CD1c-positive myeloid dendritic cell (primary cell): Measurements from ENCODE around the gene BAIAP2.
"Not testable (repeated sequence)": the region's sequence is repeated elsewhere in the genome, so short reads cannot be mapped to it uniquely, and the experiment has no call there.

Experiments used
- DNase-seq: peaks from one replicate; pipeline ENCODE4 v3.0.0-alpha.2; 2016; ENCODE audit errors: extremely low spot score

BAIAP2 gene

DNA sequence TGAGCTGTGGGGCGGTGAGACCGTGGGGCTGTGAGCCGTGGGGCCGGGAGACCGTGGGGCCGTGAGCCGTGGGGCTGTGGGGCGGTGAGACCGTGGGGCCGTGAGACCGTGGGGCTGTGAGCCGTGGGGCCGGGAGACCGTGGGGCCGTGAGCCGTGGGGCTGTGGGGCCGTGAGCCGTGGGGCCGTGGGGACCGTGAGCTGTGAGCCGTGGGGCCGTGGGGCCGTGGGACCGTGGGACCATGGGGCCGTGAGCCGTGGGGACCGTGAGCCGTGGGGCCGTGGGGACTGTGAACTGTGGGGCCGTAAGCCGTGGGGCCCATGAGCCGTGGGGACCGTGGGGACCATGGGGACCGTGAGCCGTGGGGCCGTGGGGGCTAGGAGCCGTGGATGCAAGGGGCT lies 105.7 kb downstream of the BAIAP2 start:
- DNase-seq = no peak

DNA sequence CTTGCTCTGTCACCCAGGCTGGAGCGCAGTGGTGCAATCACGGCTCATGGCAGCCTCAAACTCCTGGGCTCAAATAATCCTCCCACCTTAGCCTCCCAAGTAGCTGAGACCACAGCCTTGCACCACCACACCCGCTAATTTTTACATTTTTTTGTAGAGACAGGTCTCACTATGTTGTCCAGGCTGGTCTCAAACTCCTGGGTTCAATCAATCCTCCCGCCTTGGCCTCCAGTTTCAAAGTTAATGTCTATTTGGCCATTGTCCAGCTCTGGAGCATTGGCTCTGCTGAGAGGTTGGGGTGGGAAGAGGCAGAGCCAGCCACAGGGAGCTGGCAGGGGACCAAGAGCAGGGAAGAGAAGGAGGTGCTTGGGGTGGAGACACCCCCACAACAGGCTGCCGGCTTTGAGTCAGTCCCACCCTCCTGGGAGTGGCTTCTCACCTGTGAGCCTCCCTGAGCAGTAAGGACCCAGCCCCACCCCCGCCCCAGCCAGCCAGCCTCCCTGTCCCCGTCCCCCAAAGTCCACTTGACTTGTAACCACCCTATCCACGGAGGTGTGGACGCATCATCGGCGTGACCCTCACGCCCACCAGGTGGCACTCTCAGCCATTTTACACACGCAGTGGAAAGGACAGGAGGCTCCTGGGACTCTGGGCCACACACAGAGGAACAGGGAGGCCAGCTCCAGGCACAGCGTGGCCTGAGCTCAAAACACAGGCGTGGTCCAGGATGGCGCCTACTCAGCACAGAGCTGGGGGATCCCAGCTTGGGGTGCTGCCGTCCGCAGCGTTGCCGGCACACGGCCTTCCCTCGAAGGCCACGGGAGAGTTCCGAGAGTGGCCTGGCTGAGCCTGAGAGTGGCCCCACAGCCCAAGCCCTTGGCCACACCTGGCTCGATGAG lies 107.6 kb downstream of the BAIAP2 start:
- peak; percentile 87 for DNase-seq

DNA sequence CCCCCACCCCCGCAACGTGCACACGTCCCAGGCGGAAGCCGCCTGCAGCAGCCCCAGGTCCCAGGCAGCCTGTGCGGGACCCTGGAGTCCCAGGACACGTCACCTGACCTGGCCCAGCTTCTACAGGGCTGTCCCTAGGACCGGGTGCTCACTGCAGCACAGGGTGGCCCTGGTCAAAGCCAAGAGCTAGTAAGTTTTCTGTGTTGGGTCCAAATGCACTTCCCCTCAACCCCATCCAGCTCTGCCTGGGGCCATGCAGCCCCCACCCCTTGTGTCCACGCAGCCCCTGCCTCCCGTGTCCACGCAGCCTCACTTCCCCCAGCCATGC lies 108.2 kb downstream of the BAIAP2 start:
- no peak for DNase-seq

DNA sequence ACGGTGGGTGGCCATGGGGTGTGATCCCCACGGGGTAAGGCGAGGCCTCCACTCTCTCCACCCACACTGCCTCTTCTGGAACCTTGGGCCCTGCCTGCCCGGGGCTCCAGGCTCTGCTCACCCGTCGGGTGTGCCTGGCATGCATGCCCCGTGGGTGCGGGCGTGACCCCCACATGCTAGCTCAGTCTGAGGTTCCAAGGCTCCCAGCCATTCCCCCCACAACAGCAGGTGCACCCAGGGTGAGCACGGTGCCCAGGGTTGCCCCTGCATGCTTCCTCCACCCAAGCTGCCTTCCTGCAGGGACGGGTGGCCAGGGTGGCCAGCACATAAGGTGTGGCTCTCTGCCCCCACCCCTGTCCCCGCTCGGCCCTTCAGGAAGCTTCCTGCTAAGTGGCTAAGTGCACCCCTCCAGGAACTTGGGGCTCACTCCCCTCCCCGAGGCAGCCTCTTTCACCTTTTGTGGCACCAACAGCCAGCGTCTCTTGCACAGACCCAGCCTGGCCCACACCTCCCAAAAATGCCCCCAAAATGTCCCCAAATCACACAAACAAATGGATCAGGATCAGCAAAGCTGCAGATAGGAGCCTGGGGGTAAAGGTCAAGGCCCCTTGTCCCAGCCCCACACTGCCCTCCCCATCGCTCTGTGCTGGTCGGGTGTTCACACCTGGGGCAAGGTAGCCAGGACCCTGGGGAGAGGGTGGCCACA lies 108.9 kb downstream of the BAIAP2 start:
- DNase-seq = no peak

DNA sequence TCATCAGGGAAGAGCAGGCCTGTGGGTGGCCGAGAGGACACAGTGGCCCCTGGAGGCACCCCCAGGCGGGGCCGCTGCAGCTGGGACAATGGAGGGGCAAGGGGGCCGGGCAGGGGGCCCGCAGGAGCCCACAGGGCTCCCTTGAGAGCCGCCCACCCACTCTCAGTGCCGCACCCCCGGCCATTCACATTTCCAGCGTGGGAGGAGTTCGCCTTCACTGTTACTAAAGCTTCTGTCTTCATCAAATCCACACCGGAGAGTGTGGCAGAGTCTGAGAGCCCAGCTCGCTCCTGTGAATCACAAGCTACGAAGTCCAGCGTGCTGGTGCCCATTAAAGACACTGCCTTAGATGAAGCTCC lies 109.5 kb downstream of the BAIAP2 start:
- no peak for DNase-seq

DNA sequence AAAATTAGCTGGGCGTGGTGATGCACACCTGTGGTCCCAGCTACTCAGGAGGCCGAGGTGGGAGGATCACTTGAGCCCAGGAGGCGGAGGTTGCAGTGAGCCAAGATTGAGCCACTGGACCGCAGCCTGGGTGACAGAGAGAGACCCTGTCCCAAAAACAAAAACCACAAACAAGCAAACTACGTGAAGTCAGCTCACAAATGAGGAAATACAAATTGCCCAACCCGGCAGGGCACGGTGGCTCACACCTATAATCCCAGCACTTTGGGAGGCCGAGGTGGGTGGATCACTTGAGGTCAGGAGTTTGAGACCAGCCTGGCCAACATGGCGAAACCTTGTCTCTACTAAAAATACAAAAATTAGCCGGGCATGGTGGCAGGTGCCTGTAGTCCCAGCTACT lies 111.3 kb downstream of the BAIAP2 start:
- not testable (repeated sequence) for DNase-seq

DNA sequence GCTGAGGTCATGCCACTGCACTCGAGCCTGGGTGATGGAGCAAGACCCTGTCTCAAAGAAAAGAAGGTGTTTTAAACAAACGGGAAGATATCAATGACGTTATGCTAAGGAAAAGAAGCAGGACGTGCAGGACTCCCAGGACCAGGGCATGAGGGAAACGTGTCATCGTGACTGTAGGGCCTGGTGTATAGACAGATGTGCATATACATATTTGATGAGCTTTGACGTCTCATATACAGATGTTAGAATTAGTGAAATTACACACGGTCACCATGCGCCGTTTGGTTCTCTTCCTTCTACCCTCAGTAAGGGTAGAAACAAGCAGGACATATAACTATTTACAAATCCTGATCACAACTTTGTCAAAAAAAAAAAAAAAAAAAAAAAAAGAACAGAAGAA lies 112.8 kb downstream of the BAIAP2 start:
- no peak for DNase-seq

DNA sequence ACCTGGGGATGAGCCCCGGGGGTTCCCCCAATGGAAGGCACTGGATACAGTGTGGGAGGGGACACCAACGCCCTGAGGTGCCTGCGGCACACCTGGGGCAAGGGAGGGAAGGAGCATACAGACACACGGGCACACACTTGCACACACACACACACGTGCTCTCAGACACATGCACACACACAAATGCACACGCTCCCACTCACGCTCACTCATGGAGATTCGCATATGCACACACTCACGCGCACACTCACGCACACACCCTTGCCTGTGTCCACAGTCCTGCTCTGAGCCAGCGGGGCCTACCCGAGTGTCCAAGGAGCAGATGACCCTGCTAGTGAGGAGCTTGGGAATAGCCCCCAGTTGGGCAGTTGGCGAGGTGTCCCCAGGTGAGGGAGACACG lies 113.6 kb downstream of the BAIAP2 start:
- no peak for DNase-seq

DNA sequence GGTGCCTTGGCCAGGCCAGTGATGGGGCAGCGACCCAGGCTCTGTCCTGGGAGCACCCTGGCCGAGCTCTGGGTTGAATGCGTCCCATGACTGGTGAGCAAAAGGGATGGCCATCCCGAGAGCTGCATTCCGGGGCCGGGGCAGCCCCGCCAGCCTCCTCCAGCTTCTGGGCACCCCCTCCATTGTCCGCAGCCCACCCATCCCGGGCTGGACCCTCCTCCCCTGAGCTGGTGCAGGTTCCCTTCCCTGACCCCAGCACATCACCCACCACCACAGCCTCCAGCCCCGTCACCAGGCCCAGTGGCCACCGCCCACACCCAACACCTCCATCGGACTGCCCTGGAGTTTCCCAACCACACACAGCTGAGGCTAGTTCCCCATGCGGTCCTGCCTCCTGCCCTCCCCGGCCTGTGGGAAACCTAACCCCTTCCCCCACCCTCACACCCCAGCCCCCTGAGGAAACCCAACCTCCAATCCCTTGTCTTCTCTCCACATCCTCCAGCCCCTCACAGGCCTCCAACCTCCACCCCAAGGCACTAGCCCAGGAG lies 114.1 kb downstream of the BAIAP2 start:
- peak; percentile 85 for DNase-seq

DNA sequence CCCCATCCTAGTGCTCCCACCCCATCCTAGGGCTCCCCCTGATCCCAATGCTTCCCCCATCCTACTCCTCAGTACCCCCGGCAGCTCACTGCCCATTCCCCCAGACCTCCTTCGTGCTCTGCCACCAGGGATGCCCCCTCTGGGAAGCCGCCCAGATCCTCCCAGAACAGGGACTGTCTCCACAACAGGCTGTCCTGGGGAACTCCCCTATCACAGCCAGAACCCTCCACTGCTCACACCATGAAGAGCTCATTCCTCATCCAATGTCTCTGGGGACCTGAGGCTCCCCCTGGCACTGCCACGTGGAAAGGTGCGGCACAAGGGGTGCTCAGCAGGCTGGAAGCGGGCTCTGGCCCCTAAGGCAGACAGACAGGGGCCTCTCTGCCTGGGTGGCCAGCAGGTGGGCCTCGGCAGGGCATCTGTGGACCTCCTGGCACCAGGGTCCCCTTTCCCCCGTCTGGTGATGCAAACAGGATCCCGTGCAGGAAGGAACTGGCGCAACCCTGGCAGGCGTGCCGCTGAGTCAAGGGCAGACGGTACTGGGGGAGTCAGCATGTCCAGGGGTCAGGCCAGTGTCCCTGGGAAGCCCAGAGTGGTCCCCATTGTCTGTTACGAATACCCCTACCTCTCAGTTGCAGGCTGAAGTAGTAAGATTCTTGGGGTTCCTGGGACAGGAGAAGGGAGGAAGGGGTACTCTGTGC lies 115.6 kb downstream of the BAIAP2 start:
- DNase-seq = peak; percentile 81

DNA sequence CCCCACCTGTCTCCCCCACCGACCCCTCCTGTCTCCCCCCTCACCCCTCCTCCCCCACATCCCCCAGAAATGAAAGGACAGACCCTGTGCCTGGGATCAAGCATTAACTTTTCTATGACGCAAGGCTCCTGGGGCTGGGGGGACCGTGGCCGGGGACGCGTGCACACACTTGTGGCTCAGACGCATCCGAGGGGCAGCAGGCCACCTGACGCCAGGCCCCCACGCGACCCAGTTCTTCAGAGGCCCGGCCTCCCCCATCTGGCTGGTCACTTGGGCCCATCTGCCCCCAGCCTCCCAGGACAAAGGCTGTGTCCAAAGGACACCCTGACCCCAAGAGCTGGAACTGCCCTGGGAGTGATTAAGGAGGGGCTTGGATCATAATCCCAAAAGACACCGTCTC lies 116.3 kb downstream of the BAIAP2 start:
- DNase-seq = no peak

DNA sequence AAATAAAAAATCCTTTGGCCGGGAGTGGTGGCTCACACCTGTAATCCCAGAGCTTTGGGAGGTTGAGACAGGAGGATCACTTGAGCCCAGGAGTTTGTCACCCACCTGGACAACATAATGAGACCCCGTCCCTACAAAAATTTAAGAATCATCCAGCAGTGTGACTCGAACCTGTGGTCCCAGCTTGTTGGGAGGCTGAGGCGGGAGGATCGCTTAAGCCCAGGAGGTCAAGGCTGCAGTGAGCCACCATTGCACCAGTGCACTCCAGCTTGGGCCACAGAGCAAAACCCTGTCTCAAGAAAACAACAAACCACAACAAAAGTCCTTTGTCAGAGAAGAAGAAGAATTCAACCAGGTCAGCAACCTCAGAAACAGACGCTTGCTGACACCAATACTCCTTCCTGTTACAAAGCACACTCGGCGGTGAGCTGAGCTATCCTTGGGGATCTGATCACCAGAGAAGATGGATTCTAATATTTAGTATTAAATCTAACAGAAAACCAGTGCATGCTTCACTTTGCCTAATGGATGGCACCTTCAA lies 117.4 kb downstream of the BAIAP2 start:
- DNase-seq = peak; percentile 47

DNA sequence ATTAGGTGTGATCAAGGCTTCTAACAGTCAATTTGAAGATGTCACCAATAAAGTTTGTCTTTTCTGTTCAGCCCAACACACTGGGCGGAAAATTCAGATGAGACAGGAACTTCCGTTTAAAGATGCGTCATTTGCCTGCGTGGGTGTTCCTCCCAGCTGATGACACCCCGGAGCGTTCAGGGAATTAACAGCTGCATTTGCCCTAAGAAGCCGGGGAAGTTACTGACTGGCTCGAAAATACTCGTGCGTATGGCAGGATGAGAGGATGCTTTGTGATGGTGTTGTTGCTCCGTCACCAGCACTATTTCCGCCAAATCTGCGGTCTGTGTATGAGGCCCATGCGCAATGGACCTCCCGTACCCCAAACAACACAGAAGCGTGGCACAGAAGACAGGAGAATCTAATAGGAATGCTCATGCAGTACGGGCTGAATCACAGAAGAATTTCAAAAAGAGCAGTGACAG lies 118.4 kb downstream of the BAIAP2 start:
- peak; percentile 96 for DNase-seq

GRCh38 chr17:81154016-81154415 lies 119.1 kb downstream of the BAIAP2 start:
- not testable (repeated sequence) for DNase-seq

DNA sequence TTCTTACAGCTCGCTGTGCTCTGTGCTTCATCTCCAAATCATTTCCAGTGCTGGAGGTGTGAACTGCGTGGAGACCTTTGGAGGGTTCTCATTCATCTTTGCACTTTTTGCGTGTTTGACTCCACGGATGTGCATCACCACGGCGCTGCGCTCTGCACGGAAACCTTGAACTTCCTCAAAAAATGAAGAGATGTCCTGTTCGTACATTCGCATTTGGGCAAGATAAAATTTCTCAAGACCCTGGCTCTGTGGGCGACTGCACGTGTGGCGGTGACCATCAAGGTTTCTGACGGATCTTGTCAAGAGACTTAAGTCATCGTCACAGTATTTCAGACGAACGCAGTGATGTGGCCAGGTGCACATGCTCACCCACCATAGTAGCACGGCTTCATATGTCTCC lies 120.0 kb downstream of the BAIAP2 start:
- peak; percentile 91 for DNase-seq

DNA sequence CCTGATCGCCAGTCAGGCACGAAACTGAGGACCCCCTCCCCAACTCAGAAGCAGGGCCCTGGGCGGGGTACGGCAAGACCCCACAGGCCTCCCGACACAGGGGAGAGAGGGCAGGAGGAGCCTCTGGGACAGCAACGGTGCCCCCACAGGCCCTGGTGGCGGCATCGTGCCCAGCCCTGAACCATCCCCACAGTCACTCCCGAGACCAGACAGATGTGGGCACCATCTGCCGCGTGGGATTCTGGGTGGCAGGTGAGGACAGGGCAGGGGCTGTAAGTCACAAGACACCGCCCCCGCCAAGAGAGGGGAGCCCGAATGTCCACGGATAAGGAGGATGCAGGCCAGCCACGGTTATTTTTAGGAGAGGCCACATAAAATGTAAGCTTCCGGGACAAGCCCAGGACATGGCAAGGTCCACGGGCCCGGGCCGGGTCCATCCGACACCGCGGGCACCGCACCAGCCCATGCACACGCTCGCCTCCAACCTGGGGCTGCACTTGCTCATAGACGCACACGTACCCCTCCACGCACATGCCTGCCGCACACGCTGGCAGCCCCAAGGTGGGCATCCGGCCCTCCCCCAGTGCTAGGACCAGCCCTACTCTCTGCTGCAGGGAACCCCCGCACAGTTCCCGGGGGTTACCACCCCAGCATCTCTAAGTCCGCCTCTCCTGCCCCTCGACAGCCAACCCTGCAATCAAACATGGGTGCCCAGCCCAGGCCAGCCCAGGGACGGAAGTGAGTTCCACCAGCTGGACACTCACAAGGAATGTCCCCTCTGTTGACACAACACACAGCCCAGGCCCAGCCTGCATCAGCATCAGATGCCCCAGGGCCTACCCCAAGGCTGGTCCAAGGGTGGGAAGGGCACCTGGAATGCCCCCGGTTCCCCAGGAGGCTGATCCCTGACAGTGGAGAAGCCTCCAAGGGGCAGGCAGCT lies 122.2 kb downstream of the BAIAP2 start:
- DNase-seq = no peak

DNA sequence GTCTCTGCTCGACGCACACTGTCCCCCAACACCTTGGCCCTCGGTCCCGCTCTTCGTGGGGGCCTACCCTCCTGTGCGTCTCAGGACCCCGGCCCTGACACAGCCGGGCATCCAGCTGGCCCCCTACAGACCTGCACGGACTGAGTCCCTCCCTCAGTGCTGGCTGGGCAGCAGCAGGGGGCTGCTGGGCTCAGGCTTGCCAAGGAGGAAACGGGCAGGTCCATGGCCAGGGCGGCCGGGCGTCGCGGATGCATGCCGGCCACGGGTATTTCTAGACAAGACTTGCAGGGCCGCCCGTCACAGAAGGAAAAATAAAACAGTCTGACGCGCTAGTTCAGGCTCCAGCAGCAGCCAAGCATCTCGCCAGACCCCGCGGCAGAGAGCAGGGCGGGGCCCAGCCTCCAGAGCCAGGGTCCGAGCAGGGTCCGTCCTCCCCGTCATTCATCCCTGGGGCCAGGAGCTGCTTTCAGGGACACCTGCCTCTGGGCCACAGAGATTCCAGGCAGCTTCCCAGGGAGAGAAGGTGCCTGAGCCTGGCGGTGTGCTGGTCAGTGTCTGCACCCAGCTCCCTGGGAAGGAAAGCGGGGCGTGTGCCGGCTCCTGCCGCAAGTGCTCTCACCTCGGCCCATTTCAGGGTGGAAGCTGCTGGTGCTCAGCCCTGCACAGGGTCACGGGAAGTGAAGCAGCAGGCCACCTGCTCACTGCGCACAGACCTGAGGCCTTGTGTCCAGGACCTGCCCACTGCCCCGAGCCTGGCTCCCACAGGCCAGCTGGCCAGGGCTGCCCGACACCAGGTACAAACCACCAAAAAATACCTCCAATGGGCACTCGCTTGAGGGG lies 123.1 kb downstream of the BAIAP2 start:
- DNase-seq = no peak

- DNase-seq = no peak
Measured at GRCh38 chr17:81158688-81159590, 124.0 kb downstream of the BAIAP2 start.
